Measurements from ENCODE around the gene TBCK.

- TF ChIP-seq, protein P1, sequence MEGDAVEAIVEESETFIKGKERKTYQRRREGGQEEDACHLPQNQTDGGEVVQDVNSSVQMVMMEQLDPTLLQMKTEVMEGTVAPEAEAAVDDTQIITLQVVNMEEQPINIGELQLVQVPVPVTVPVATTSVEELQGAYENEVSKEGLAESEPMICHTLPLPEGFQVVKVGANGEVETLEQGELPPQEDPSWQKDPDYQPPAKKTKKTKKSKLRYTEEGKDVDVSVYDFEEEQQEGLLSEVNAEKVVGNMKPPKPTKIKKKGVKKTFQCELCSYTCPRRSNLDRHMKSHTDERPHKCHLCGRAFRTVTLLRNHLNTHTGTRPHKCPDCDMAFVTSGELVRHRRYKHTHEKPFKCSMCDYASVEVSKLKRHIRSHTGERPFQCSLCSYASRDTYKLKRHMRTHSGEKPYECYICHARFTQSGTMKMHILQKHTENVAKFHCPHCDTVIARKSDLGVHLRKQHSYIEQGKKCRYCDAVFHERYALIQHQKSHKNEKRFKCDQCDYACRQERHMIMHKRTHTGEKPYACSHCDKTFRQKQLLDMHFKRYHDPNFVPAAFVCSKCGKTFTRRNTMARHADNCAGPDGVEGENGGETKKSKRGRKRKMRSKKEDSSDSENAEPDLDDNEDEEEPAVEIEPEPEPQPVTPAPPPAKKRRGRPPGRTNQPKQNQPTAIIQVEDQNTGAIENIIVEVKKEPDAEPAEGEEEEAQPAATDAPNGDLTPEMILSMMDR (IDR thresholded peaks at IDR 0.05) = no peak
- TF ChIP-seq POLR2AphosphoS5 (IDR thresholded peaks at IDR 0.05) (no peak), EP300 (IDR thresholded peaks at IDR 0.05) (no peak), POLR2A (IDR thresholded peaks at IDR 0.05) (no peak)
Measured at GRCh38 chr4:106002994-106003393, 313.0 kb downstream of the TBCK start.

All from suprapubic skin (tissue), 4 donors.